LoVo (cell line): ENCODE data around the gene TSPAN13.

Experiments used
- DNase-seq: peaks from one replicate; pipeline ENCODE4 v3.0.0-alpha.2; 2016; ENCODE audit warnings: low spot score

The TSPAN13 gene

GRCh38 chr7:16813232-16813616, 59.7 kb downstream of the TSPAN13 start:
- no peak for DNase-seq

DNA sequence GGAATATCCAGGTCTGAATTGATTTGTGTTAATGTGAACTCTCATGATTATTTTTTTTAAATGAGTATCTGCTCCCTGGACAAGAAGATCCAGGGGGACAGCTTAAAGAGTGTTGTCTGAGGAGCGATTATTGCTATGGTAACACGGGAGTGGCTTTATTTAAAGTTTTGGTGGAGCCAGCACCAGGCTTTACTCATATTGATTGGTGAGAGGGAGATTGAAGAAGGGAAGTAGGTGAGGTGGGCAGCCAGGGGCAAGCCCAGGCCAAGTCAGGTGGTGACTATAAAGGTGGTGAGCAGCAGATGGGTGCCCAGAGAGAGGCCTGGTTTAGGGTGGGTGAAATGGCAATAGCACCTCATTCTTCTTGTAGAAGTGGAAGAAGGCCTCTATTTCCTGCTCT, 61.4 kb downstream of the TSPAN13 start:
- no peak for DNase-seq

- no peak for DNase-seq
Observed at GRCh38 chr7:16816824-16817223, 63.3 kb downstream of the TSPAN13 start.

DNA sequence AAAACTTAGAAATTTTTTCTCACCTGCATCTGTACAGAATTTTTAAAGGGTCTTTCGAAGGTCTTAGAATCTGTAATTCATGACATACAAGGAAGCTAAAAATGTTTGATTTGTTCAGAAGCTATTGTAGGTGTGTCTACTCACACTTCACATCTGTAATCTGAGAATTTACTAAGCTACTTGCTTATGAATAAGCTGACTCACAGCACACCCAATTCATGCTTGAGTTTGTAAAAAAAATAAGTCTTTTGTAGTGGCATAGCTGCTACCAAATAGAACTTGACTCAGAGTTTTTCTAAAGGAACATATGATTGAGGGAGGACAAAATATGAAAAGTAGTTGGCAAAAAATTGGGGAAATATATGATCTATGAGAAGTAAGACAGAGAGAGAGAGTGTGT, 64.0 kb downstream of the TSPAN13 start:
- no peak for DNase-seq

GRCh38 chr7:16818732-16819131, 65.2 kb downstream of the TSPAN13 start:
- no peak for DNase-seq

GRCh38 chr7:16822029-16822428, 68.5 kb downstream of the TSPAN13 start:
- no peak for DNase-seq

DNA sequence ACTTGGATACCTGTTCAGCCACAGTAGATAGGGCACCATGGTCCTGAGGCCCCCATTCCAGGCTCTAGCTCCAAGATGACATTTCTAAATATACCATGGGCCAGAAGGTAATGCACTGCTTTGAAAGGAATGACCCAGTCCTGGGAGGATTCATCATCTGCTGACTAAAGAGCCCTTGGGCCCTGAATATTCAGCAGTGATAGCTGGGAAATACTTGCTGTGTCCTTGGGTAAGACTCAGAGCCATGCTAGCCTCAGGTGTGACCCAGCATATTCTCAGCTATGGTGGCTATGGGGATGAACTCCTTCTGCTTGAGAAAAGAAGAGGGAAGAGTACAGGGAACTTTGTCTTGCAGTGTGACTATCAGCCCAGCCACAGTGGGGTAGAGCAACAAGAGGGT, 72.5 kb downstream of the TSPAN13 start:
- no peak for DNase-seq

DNA sequence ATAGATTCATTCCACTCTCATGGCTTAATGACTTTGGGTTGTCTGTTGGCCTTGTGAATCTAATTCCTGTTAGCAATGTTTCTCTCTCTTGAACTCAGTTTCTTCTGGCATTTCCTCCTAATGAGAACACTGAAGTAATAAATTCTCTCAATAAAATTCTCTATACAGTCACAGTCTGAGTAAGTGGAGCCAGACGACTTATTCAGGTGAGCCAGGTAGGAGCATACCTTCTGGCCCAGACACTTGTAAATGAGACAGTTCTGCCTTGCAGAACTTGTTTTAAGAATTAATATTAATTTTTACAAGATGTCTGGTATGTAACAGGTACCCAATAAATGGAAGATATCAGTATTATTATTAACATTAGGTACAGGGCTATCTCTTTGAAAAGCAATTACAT, 79.8 kb downstream of the TSPAN13 start:
- no peak for DNase-seq
